ENCODE results near the gene LPGAT1.

LPGAT1 gene

DNA sequence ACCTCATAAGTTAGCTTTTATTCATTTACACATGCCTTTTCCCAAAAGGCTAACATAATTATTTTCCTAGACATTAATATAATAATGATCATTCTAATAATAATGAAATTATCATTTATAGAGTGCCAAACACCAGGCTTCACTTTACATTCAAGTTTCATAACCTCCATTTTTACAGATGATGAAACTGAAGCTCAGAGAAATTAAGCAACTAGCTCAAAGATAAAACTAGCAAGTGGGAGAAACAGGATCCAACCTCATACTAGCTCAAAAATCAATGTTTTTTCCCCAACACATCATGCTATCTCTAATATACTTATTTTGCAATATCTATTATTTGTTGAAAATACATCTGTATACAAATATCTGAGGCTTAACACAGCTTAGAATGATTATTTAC is 14.0 kb downstream of the LPGAT1 start:
- no peak for DNase-seq
- Histone ChIP-seq H3K36me3 (replicated peaks) (no peaks in the 10 kb centered on the region), H3K27me3 (replicated peaks) (no peaks in the 10 kb centered on the region), H3K4me3 (ENCODE audit: low read depth, low read length) (no peak overlapping the region), H3K27ac (no peak overlapping the region)
- in situ Hi-C loops (cut with HindIII; ENCODE audit: low pct_ligation_motif_present, low sequenced_read_pairs): no loop called here
- TF ChIP-seq, protein P1, sequence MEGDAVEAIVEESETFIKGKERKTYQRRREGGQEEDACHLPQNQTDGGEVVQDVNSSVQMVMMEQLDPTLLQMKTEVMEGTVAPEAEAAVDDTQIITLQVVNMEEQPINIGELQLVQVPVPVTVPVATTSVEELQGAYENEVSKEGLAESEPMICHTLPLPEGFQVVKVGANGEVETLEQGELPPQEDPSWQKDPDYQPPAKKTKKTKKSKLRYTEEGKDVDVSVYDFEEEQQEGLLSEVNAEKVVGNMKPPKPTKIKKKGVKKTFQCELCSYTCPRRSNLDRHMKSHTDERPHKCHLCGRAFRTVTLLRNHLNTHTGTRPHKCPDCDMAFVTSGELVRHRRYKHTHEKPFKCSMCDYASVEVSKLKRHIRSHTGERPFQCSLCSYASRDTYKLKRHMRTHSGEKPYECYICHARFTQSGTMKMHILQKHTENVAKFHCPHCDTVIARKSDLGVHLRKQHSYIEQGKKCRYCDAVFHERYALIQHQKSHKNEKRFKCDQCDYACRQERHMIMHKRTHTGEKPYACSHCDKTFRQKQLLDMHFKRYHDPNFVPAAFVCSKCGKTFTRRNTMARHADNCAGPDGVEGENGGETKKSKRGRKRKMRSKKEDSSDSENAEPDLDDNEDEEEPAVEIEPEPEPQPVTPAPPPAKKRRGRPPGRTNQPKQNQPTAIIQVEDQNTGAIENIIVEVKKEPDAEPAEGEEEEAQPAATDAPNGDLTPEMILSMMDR (IDR thresholded peaks at IDR 0.05; ENCODE audit: low read depth, low read length, missing control alignments): no peak

DNA sequence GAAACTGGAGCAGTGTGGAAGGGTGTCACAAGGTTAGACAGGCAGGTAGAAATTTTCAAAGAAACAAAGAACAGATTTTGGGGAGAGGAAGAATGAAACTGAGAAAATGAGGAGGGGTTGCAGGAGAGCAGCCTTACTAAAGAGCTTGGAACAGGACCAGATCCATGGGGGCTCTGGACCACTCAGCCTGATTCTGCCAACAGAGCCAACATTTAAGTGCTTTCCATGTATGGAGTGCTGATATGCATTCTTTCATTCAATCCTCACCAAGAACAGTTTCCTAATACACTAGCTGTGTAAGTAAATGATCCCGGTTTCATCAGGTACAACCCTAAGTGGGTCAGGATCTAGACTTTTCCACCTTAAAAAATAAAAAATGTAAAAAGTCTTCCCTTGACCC is 16.2 kb downstream of the LPGAT1 start:
- in situ Hi-C loops (cut with HindIII; ENCODE audit: low pct_ligation_motif_present, low sequenced_read_pairs): no loop called here
- H3K27me3 ChIP-seq (replicated peaks): no peaks in the 10 kb centered on the region
- no peak for DNase-seq
- TF ChIP-seq, protein P1 (IDR thresholded peaks at IDR 0.05; ENCODE audit: low read depth, low read length, missing control alignments): no peak
- no peak overlapping the region for H3K4me3 ChIP-seq (ENCODE audit: low read depth, low read length)
- H3K36me3 ChIP-seq (replicated peaks): no peaks in the 10 kb centered on the region
- no peak overlapping the region for H3K27ac ChIP-seq

DNA sequence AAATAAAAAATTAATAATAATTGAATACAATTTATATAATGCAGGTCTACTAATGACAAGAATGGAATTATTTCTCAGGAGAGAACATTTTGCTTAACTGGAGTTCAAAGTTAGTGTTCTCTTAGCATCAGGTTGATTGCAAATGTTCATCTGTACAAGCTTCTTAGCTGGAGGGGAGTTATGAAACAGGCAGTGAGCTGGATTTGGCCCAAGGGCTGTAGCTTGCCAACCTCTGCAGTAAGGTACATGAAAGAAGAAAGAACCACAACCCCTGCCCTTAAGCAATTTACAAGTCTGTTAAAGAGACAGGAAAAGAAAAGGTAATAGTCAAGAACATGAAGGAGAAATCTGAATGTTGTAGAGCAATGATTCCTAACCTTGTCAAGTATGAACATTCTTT is 17.0 kb downstream of the LPGAT1 start:
- in situ Hi-C loops (cut with HindIII; ENCODE audit: low pct_ligation_motif_present, low sequenced_read_pairs): no loop called here
- Histone ChIP-seq H3K27ac (no peak overlapping the region), H3K27me3 (replicated peaks) (no peaks in the 10 kb centered on the region), H3K4me3 (ENCODE audit: low read depth, low read length) (no peak overlapping the region), H3K36me3 (replicated peaks) (no peaks in the 10 kb centered on the region)
- TF ChIP-seq, protein P1 (IDR thresholded peaks at IDR 0.05; ENCODE audit: low read depth, low read length, missing control alignments): no peak
- no peak for DNase-seq

DNA sequence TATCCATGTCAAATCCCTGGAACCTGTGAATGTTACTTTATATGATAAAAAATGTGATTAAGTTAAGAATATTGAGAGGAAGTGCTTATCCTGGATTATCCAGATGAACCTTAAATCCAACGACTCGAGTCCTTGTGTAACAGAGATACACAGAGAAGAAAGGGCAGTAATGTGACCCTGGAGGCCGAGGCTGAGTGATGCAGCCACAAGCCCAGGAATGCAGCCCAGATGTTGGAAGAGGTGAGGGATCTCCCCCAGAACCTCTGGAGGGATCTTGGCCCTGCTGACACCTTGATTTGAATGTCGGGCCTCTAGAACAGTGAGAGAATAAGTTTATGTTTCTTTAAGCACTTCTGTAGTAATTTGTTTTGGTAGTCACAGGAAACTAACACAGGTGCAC is 18.0 kb downstream of the LPGAT1 start:
- TF ChIP-seq, protein P1 (IDR thresholded peaks at IDR 0.05; ENCODE audit: low read depth, low read length, missing control alignments): no peak
- in situ Hi-C loops (cut with HindIII; ENCODE audit: low pct_ligation_motif_present, low sequenced_read_pairs): no loop called here
- Histone ChIP-seq H3K27me3 (replicated peaks) (no peaks in the 10 kb centered on the region), H3K36me3 (replicated peaks) (no peaks in the 10 kb centered on the region), H3K4me3 (ENCODE audit: low read depth, low read length) (no peak overlapping the region), H3K27ac (no peak overlapping the region)
- no peak for DNase-seq

DNA sequence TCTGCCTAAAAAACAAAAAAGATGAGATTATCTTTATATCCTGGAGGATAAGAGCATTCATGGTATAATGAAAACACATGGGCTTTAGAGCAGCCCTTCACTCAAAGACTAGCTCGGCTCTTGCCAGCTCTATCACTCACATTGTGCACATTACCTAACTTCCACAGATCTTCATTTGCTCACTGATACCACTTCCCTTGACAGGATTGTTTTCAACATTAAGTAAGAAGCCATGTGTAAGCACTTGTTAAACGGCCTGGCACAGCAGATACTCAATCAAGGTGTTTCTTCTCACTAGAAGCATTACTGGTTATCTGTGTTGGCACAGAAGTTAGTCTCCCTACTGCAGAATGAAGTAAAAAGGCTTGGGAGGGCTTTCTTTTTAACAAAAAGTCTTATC is 18.7 kb downstream of the LPGAT1 start:
- in situ Hi-C loops (cut with HindIII; ENCODE audit: low pct_ligation_motif_present, low sequenced_read_pairs): no loop called here
- no peak for DNase-seq
- TF ChIP-seq, protein P1 (IDR thresholded peaks at IDR 0.05; ENCODE audit: low read depth, low read length, missing control alignments): no peak
- H3K4me3 ChIP-seq (ENCODE audit: low read depth, low read length): no peak overlapping the region
- no peaks in the 10 kb centered on the region for H3K27me3 ChIP-seq (replicated peaks)
- H3K36me3 ChIP-seq (replicated peaks): no peaks in the 10 kb centered on the region
- no peak overlapping the region for H3K27ac ChIP-seq

DNA sequence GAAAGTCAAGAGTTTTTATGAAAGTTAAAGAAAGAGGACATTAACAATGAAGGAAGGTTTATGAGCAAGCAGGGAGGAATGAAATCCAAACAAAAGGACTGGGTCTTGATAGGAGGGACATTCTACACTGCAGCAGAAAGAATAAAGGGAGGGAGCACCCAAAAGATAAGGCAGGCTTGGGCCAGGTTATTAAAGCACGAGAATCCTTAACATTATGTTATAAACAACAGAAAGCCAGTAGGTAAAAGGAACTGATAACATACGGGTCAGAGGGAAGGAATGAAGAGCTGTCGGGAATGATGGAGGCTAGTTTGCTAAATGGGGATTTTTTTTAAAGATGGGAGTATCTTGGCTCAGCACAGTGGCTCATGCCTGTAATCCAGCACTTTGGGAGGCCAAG is 19.4 kb downstream of the LPGAT1 start:
- no peak overlapping the region for H3K27ac ChIP-seq
- H3K36me3 ChIP-seq (replicated peaks): no peaks in the 10 kb centered on the region
- TF ChIP-seq, protein P1 (IDR thresholded peaks at IDR 0.05; ENCODE audit: low read depth, low read length, missing control alignments): no peak
- in situ Hi-C loops (cut with HindIII; ENCODE audit: low pct_ligation_motif_present, low sequenced_read_pairs): no loop called here
- no peak overlapping the region for H3K4me3 ChIP-seq (ENCODE audit: low read depth, low read length)
- H3K27me3 ChIP-seq (replicated peaks): no peaks in the 10 kb centered on the region
- no peak for DNase-seq
